Heart left ventricle (tissue), 13 donors: Measurements from ENCODE around the gene RNF207.

ENCODE experiments used
- CTCF ChIP-seq, 12 donors: fragments of 200-600 bp; sonication (generic) in 4 of 12; IDR thresholded peaks; one replicate each; pipeline versions ENCODE4 v1.5.0 to v1.8.0; 2018 to 2022; ENCODE audit warnings: antibody characterized with exemption in 12 of 12, mild to moderate bottlenecking in 5 of 12
- POLR2A ChIP-seq, 2 donors: fragments of 450-650 bp; IDR thresholded peaks; one replicate each; pipeline ENCODE4 v1.6.1; 2017; ENCODE audit warnings: antibody characterized with exemption in 2 of 2, mild to moderate bottlenecking in 2 of 2, moderate library complexity in 2 of 2
- donor health status: ischemic (EF 13 %, LVEDD 7.1; RV severe dilation, severe dysfunction).
- donor health status: DM: no; HTN: yes; CAD: no.
- donor health status: DM: no; HTN: no; CAD: no.
- donor health status: ischemic (EF 25% LVEDD 6.9; RV normal size, moderate dysfunction).
- donor health status: ischemic (EF 25% LVEDD 5.7; RV mildly dilated, moderate dysfunction).
- donor health status: ischemic (EF 35%, LVEDD 5.7; RV mildly dilated, moderate dysfunction).
- donor health status: nonischemic (EF 11% LVEDD 7.7; RV severe dilation, severe dysfunction).
- donor health status: DM: yes; HTN: yes; CAD: no.
- donor health status: PGD.
- donor health status: ischemic (EF 29% LVEDD 5.4; RV normal size, mild dysfunction).
- donor health status: nonischemic (EF 23%, LVEDD 6.1; RV moderate dilation, normal function).

- TF ChIP-seq POLR2A (IDR thresholded peaks at IDR 0.05) (no peak), CTCF (IDR thresholded peaks at IDR 0.05) (no peak)
Measured at GRCh38 chr1:6222636-6223035, 16.7 kb downstream of the RNF207 start.
